Measurements from ENCODE around the gene KATNIP.

KATNIP gene

DNA sequence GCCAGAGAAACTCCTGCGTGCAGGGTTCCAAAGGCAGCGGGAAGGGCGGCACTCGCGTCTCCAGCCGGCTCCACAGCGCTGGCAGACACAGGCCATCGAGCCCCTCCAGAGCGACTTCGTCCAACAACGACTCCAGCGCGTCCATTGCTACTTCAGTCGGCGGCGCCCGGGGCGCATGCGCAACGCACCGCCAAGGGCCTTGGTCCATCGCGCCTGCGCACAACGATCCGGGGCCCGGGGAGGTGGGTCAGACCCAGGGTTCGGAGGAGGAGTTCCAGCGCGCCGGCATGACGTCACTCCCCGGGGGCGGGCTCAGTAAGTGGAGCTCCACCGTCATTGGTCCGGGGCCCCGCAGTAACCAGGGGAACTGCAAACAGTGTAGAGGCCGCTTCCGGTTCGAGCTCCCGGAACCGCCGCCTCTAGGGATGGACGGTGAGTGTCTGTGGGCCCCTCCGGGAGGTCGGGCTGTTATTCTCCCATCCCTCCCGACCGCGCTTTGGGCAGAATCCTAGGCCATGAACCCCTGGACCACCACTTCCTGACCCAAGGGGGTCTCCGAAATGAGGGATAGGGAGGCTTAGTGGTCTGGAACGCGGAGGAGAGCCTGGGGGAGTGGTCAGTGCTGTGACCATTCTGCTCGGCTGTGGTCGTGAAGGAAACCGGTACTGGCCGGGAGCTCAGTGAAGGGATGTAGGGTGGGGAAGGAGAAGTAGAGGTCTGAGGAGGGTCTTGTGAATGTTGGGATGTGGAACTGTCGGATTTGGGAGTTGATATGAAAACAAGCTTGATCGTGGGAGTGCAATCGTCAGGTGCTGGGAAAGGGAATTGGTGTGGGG lies at the start of gene KATNIP, which contains the start of gene GTF3C1:
KATNIP (plus strand) TSS at position 399 of the 836 bp plus-strand sequence; CDS start at position 426, 27 bp downstream.
GTF3C1 (minus strand) TSS at position 168 of the 836 bp plus-strand sequence; CDS start at position 145, 23 bp downstream.
- no peaks in the 10 kb centered on the region for H3K36me3 ChIP-seq (ENCODE audit: insufficient read depth)
- peak within 1 kb of the TSS; percentile 73 for H3K9ac ChIP-seq
- H3K4me3 ChIP-seq (IDR thresholded peaks at IDR 0.05; ENCODE audit: insufficient read depth, low read depth, low read length) = no peak within 1 kb of the TSS
- H3K27ac ChIP-seq = peak within 1 kb of the TSS; percentile 29; the same call in 1 of the 2 replicates
- H3K79me2 ChIP-seq (ENCODE audit: insufficient read depth, low read depth) = peaks cover 37% of the 10 kb centered on the region
- no peaks in the 10 kb centered on the region for H3K27me3 ChIP-seq (ENCODE audit: insufficient read depth, low read depth)
- peaks cover 34% of the 10 kb centered on the region for H3K4me1 ChIP-seq (ENCODE audit: low read depth, poor library complexity, severe bottlenecking)
- H2AFZ ChIP-seq (ENCODE audit: low read depth) = peak within 1 kb of the TSS; percentile 85; the same call in 1 of the 2 replicates
- H4K20me1 ChIP-seq (ENCODE audit: insufficient read depth) = no peaks in the 10 kb centered on the region
- TF ChIP-seq, protein P1, sequence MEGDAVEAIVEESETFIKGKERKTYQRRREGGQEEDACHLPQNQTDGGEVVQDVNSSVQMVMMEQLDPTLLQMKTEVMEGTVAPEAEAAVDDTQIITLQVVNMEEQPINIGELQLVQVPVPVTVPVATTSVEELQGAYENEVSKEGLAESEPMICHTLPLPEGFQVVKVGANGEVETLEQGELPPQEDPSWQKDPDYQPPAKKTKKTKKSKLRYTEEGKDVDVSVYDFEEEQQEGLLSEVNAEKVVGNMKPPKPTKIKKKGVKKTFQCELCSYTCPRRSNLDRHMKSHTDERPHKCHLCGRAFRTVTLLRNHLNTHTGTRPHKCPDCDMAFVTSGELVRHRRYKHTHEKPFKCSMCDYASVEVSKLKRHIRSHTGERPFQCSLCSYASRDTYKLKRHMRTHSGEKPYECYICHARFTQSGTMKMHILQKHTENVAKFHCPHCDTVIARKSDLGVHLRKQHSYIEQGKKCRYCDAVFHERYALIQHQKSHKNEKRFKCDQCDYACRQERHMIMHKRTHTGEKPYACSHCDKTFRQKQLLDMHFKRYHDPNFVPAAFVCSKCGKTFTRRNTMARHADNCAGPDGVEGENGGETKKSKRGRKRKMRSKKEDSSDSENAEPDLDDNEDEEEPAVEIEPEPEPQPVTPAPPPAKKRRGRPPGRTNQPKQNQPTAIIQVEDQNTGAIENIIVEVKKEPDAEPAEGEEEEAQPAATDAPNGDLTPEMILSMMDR (conservative IDR thresholded peaks at IDR 0.05; ENCODE audit: low read depth, low read length) = no peak
- peak within 1 kb of the TSS; percentile 92 for H3K4me2 ChIP-seq

DNA sequence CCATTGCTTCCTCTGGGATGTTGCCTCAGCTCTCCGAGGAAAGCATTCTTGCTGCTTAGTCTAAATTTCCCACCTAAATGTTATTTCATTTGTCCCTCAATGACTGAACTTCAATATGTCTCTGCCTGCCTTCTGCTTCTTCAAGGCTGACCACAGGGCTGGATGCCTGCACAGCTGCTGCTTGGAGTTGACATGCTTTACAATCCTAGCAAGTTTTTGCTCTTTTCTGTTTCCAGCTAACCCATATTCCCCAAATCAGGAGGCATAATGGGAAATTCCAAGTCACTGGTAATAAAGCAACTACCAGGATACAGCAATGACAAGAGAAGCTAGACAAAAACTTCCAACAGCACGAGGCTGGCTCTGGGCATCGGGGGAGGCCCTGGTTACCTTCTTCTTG lies 49.1 kb upstream of the KATNIP start:
- Histone ChIP-seq H3K27me3 (ENCODE audit: insufficient read depth, low read depth) (no peaks in the 10 kb centered on the region), H4K20me1 (ENCODE audit: insufficient read depth) (no peaks in the 10 kb centered on the region), H3K36me3 (ENCODE audit: insufficient read depth) (peaks cover under 1% of the 10 kb centered on the region; the same call in 1 of the 2 replicates), H3K27ac (no peak overlapping the region), H3K4me2 (no peak overlapping the region), H2AFZ (ENCODE audit: low read depth) (no peak overlapping the region), H3K79me2 (ENCODE audit: insufficient read depth, low read depth) (no peaks in the 10 kb centered on the region), H3K4me3 (IDR thresholded peaks at IDR 0.05; ENCODE audit: insufficient read depth, low read depth, low read length) (no peak overlapping the region), H3K4me1 (ENCODE audit: low read depth, poor library complexity, severe bottlenecking) (no peaks in the 10 kb centered on the region), H3K9ac (no peak overlapping the region)
- TF ChIP-seq, protein P1 (conservative IDR thresholded peaks at IDR 0.05; ENCODE audit: low read depth, low read length) = no peak

DNA sequence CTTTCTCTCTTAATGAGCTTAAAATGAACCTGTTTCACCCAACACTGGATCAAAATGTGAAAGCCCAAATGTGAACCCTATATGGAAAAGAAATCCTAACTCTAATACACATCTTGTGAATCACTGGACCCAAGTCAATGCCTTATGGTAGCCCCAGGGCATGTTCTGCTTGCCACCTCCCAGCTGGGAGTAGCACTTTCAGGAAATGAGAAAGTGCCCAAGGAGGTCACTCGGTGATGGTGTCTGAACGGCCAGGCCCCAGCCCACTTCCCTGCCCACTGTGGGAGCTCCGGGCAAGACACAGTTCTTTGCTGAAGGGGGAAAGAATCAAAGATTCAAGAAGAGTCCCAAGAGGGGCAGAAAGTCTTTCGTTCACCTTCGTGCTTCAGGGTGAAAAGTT lies 46.3 kb upstream of the KATNIP start:
- H4K20me1 ChIP-seq (ENCODE audit: insufficient read depth) = no peaks in the 10 kb centered on the region
- H3K36me3 ChIP-seq (ENCODE audit: insufficient read depth) = peaks cover 6% of the 10 kb centered on the region; the same call in 1 of the 2 replicates
- H3K4me1 ChIP-seq (ENCODE audit: low read depth, poor library complexity, severe bottlenecking) = no peaks in the 10 kb centered on the region

DNA sequence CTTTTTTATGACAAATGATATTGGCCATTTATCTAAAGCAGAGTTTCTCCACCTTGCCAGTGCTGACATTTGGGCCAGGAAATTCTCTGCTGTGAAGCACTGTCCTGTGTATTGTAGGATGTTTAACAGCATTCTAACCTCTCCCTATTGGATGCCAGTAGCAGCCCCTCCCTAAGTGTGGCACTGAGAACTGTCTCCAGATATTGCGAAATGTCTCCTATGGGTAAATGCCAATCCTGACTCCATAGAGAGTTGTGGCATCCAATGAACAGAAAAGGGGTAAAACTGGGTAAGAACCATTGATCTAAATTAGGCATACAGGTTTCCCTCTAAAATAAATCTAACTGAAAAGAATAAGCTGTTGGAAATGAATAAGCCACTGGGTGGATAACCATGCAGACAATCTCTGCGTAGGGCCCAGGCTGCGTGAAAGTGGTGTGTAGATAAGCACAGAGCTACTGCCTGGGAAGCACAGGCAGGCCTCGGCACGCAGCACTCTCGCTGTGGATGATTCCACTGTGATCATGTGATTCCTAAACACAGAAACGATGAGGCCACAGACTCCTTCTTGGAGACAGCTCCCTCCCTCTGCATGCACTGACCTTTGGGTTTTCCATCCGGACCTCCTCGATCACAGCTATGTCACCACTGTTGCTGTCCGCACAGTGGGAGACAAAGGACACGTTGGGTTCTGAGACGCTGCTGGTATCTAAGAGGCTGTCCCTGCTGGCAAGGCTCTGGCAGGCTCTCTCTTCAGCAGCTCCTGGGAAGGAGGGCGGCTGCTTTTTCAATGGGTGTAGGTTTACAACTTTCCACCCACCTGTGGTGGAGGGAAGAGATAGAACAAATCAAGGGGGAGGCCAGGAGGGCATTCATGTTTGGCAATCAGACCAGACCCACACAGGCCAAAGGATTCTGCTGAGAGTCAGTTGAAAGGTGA lies 44.4 kb upstream of the KATNIP start:
- no peak overlapping the region for H3K4me3 ChIP-seq (IDR thresholded peaks at IDR 0.05; ENCODE audit: insufficient read depth, low read depth, low read length)
- H4K20me1 ChIP-seq (ENCODE audit: insufficient read depth) = no peaks in the 10 kb centered on the region
- no peaks in the 10 kb centered on the region for H3K4me1 ChIP-seq (ENCODE audit: low read depth, poor library complexity, severe bottlenecking)
- no peak overlapping the region for H2AFZ ChIP-seq (ENCODE audit: low read depth)
- H3K27ac ChIP-seq = no peak overlapping the region
- TF ChIP-seq, protein P1 (conservative IDR thresholded peaks at IDR 0.05; ENCODE audit: low read depth, low read length) = no peak
- H3K4me2 ChIP-seq = no peak overlapping the region
- H3K79me2 ChIP-seq (ENCODE audit: insufficient read depth, low read depth) = no peaks in the 10 kb centered on the region
- no peak overlapping the region for H3K9ac ChIP-seq
- H3K27me3 ChIP-seq (ENCODE audit: insufficient read depth, low read depth) = no peaks in the 10 kb centered on the region
- peaks cover 6% of the 10 kb centered on the region; the same call in 1 of the 2 replicates for H3K36me3 ChIP-seq (ENCODE audit: insufficient read depth)

More for the DNA sequence above, 46.3 kb upstream of the KATNIP start:
- no peak overlapping the region for H2AFZ ChIP-seq (ENCODE audit: low read depth)
- H3K4me3 ChIP-seq (IDR thresholded peaks at IDR 0.05; ENCODE audit: insufficient read depth, low read depth, low read length) = no peak overlapping the region
- no peaks in the 10 kb centered on the region for H3K79me2 ChIP-seq (ENCODE audit: insufficient read depth, low read depth)
- no peak overlapping the region for H3K4me2 ChIP-seq
- TF ChIP-seq, protein P1 (conservative IDR thresholded peaks at IDR 0.05; ENCODE audit: low read depth, low read length) = no peak
- H3K27me3 ChIP-seq (ENCODE audit: insufficient read depth, low read depth) = no peaks in the 10 kb centered on the region
- no peak overlapping the region for H3K9ac ChIP-seq
- no peak overlapping the region for H3K27ac ChIP-seq

Data from KMS-11 (cell line).